Cardiac atrium fibroblast (primary cell): ENCODE data around the gene RNF130. TPM values are rescaled to one million over a fixed set of nuclear protein-coding genes. Genes with fewer than 3 reads are reported as not detected.

Experiments
- total RNA-seq: library from RNA; depleted of rRNA; stranded (reverse); fragments of >200 nt; gene quantifications from 2 replicates; pipeline ENCODE4 v1.2.3, GENCODE V29; 2015

Gene RNF130
- 36.6 and 40.8 TPM in 2 replicates for total RNA-seq

DNA sequence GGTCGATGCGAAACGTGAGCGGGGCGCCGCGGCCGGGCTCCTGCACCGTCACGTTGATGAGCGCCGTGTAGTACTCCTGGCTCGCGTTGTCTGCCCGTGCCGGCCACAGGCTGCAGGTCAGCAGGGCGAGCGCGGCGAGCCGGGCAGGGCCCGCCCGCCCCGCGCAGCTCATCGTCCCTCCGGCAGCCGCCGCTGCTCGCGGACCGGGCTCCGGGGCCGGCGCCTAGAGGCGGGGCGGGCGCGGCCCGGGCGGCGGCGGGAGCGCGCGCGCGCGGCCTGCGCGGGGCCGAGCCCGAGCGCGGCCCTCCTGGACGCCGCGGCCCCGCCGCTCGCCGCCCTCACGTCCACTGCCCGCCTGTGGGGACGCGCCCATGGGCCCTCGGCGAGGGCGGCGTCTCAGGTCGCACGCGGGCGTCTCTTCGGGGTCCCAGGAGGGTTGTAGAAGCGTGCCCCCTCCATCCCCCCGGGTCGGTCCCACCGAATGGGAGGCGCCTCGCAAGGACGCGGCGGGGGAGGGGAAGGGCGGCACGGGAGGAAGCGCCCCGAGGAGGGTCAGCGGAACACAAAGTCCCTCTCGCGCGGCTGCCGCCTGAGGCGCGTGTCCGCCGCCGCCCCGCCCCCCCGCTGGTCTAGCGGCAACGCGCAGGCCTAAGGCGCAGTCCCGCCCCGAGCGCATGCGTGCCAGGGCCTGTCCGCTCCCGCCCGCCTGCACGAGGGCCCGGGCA lies at the start of gene RNF130:
TSS of gene RNF130 (minus strand) at position 229 of the 725 bp plus-strand sequence. CDS start at position 172, 57 bp downstream.

GRCh38 chr5:179907556-179908324 lies 163.8 kb downstream of the RNF130 start, which contains the start of gene TBC1D9B:
Gene TBC1D9B, minus strand, starts transcription at chr5:179907897. Its CDS starts 76 bp downstream, at chr5:179907821.

Other genes with a start within 250 kb of the RNF130 start
- gene MRNIP, start 212.9 kb downstream of the RNF130 start, total RNA-seq = 7.6 and 7.8 TPM in 2 replicates
- gene TBC1D9B, start 163.9 kb downstream of the RNF130 start, total RNA-seq = 83.0 and 88.1 TPM in 2 replicates
- not detected in 2 replicates for gene RASGEF1C, start 137.5 kb upstream of the RNF130 start, total RNA-seq
- gene MAPK9, start 220.3 kb upstream of the RNF130 start, total RNA-seq = 20.6 and 21.7 TPM in 2 replicates